Heart right ventricle (tissue), 16 donors: ENCODE measurements around the gene PDZD2. TPM values are rescaled to one million over a fixed set of nuclear protein-coding genes. Genes with fewer than 3 reads are reported as not detected.
A peak's percentile ranks its signal among the peaks of the same experiment; 100 is the strongest.

ENCODE experiments used
- ATAC-seq, 8 donors: fragments of 200-7000 bp; cut with Tn5 transposase; one replicate each; pipeline ENCODE4 v1.9.1; 2020; ENCODE audit warnings: mild to moderate bottlenecking in 8 of 8, moderate library complexity in 8 of 8, moderate number of reproducible peaks in 1 of 8
- DNase-seq, 2 donors: peaks; one replicate each; pipeline ENCODE4 v3.0.0-alpha.2; 2020
- H3K27ac ChIP-seq, 10 donors: fragments of 200-600 bp; sonication (generic) in 2 of 10; one replicate each; pipeline versions ENCODE4 v1.5.0 to v1.8.0; 2020 to 2022; ENCODE audit warnings: mild to moderate bottlenecking in 3 of 10
- H3K27me3 ChIP-seq, 7 donors: fragments of 200-600 bp; one replicate each; pipeline ENCODE4 v1.8.0; 2021 to 2022; ENCODE audit warnings: mild to moderate bottlenecking in 2 of 7
- H3K36me3 ChIP-seq, 9 donors: fragments of 200-600 bp; sonication (generic) in 1 of 9; one replicate each; pipeline versions ENCODE4 v1.5.0 to v1.8.0; 2020 to 2022; ENCODE audit warnings: mild to moderate bottlenecking in 2 of 9
- H3K4me1 ChIP-seq, 9 donors: fragments of 200-600 bp; sonication (generic) in 1 of 9; one replicate each; pipeline versions ENCODE4 v1.5.0 to v1.8.0; 2020 to 2022; ENCODE audit warnings: mild to moderate bottlenecking in 4 of 9
- H3K4me3 ChIP-seq, 10 donors: fragments of 200-600 bp; sonication (generic) in 2 of 10; one replicate each; pipeline versions ENCODE4 v1.5.0 to v1.8.0; 2020 to 2022; ENCODE audit warnings: mild to moderate bottlenecking in 7 of 10, moderate library complexity in 2 of 10
- H3K9me3 ChIP-seq, 11 donors: fragments of 200-600 bp in 10 of 11; sonication (generic) in 2 of 11; one replicate each; pipeline versions ENCODE4 v1.5.0 to v1.8.0; 2013 to 2022; ENCODE audit warnings: mild to moderate bottlenecking in 2 of 11, control low read depth in 1 of 11, moderate library complexity in 1 of 11
- WGBS, 2 donors: extraction: QIAGEN DNeasy Blood & Tissue Kit; methylation state at CpG; one replicate each; pipeline ENCODE4 v1.1.7; 2013; ENCODE audit warnings: inconsistent platforms in 1 of 2; 5-methylcytosine and 5-hydroxymethylcytosine counted together
- intact Hi-C, 10 donors: fragments of 100-400 bp; cut with DNase I; formaldehyde crosslinking; loops; one replicate each; pipeline versions ENCODE4 v1.11.1 to v1.14.2; 2022
- polyA plus RNA-seq, 2 donors: library from polyadenylated mRNA; stranded (reverse); fragments of 200-250 nt; gene quantifications; one replicate each; pipeline ENCODE4 v1.2.3, GENCODE V29; 2013
- total RNA-seq, 10 donors: library from RNA; stranded (reverse); fragmentation: NEBNext Ultra II Directional in 3 of 10; extraction: Animal tissue kit (Norgen Biotek cat#: 25700) in 3 of 10; gene quantifications; one replicate each; pipeline versions ENCODE4 v1.2.1 to v1.2.4, GENCODE V29; 2021 to 2023
- TF ChIP-seq, protein P1 (sequence below), 9 donors: fragments of 200-600 bp; sonication (generic) in 2 of 9; IDR thresholded peaks; one replicate each; pipeline versions ENCODE4 v1.5.0 to v1.8.0; 2021 to 2022; ENCODE audit warnings: antibody characterized with exemption in 9 of 9, mild to moderate bottlenecking in 5 of 9, moderate library complexity in 1 of 9
- donor health status: Arrhythmogenic right ventricular cardiomyopathy.
- donor health status: ischemic (EF 13 %, LVEDD 7.1; RV severe dilation, severe dysfunction).
- donor health status: healthy with polysubstance abuse.
- donor health status: DM: no; HTN: yes; CAD: no.
- donor health status: DM: no; HTN: no; CAD: no.
- donor health status: ischemic (EF 25% LVEDD 6.9; RV normal size, moderate dysfunction).
- donor health status: ischemic (EF 25% LVEDD 5.7; RV mildly dilated, moderate dysfunction).
- donor health status: healthy.
- donor health status: DM: yes; HTN: yes; CAD: no.
- donor health status: Ischemic cardiomyopathy.
- donor health status: ischemic (EF 35%, LVEDD 5.7; RV mildly dilated, moderate dysfunction).
- donor health status: nonischemic (EF 11% LVEDD 7.7; RV severe dilation, severe dysfunction).
- donor health status: DM: yes; HTN: yes; CAD: no.
- donor health status: PGD.
- donor health status: ischemic (EF 29% LVEDD 5.4; RV normal size, mild dysfunction).
- donor health status: nonischemic (EF 23%, LVEDD 6.1; RV moderate dilation, normal function).

Gene PDZD2
- total and polyA plus RNA-seq, 12 donors = 9.0 to 117 (median 82.5) TPM

DNA sequence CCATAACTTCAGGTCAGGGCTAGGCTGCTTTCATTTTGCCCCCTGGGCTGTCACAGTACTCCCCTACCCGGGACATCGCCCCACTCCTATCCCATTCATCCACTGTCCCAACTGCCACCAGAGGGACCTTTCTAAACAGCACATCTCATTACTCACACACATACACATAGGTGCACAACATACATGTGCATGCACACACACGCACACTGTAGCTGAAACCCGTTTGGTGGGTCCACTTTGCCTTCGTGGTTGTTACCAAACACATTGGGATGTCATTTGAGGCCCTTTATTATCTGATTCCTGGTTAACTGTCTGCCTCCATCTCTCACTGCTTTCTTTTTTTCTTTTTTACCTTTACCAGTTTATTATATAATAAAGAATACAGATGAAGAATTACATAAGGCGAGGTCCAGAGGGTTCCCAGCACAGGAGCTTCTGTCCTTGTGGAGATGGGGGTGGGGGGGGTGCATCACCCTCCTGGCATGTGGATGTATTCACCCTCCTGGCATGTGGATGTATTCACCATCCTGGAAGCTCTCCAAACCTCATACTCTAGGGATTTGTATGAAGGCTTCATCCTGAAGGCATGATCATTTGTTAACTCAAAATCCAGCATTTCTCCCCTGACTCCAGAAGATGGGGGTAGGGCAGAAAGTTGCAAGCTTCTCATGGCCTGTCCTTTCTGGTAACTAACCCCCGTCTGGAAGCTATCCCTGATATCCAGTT lies 349.2 kb downstream of the PDZD2 start:
- Histone ChIP-seq H3K27me3 (no peaks in the 10 kb centered on the region), H3K36me3 (peaks cover 0 to 8% (median 0%) of the 10 kb centered on the region in 9 donors), H3K9me3 (no peaks in the 10 kb centered on the region), H3K4me3 (no peak overlapping the region), H3K27ac (no peak overlapping the region), H3K4me1 (peaks cover 9 to 55% (median 30%) of the 10 kb centered on the region in 9 donors)
- TF ChIP-seq, protein P1, sequence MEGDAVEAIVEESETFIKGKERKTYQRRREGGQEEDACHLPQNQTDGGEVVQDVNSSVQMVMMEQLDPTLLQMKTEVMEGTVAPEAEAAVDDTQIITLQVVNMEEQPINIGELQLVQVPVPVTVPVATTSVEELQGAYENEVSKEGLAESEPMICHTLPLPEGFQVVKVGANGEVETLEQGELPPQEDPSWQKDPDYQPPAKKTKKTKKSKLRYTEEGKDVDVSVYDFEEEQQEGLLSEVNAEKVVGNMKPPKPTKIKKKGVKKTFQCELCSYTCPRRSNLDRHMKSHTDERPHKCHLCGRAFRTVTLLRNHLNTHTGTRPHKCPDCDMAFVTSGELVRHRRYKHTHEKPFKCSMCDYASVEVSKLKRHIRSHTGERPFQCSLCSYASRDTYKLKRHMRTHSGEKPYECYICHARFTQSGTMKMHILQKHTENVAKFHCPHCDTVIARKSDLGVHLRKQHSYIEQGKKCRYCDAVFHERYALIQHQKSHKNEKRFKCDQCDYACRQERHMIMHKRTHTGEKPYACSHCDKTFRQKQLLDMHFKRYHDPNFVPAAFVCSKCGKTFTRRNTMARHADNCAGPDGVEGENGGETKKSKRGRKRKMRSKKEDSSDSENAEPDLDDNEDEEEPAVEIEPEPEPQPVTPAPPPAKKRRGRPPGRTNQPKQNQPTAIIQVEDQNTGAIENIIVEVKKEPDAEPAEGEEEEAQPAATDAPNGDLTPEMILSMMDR (IDR thresholded peaks at IDR 0.05) = no peak
- peak in 3 of 8 donors; percentile 18 to 81 (median 48) for ATAC-seq
- intact Hi-C loops = no loop called here
- no peak for DNase-seq
- 90 to 96% methylated on average over 7 of the region's 7 CpGs for WGBS, 2 donors

DNA sequence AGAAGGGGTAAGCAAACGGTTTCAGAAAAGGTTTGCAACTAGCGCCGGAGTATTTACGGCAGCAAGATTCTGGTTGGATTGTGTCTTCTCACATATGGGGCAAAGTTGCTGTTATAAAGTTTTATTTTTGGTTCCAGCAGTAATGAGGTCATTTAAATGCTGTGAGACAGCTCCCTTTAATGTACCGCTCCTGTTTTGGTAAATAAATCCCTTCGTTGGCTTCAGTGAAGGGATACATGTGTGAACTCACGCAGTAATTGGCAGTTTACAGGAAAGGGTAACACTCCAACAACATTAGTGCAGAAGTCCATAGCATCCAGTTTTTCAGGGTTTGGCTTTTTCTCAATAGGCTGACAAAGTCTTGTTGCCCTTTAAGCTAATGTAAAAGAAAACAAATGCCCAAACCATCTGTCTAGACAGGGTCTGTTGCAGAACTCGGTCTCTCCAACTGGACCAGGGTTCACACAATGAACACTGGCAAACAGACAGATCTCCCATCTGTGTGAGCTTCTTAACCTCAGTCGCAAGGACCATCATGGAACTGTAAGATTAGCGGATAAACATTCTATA lies 351.2 kb downstream of the PDZD2 start:
- H3K9me3 ChIP-seq = no peaks in the 10 kb centered on the region

DNA sequence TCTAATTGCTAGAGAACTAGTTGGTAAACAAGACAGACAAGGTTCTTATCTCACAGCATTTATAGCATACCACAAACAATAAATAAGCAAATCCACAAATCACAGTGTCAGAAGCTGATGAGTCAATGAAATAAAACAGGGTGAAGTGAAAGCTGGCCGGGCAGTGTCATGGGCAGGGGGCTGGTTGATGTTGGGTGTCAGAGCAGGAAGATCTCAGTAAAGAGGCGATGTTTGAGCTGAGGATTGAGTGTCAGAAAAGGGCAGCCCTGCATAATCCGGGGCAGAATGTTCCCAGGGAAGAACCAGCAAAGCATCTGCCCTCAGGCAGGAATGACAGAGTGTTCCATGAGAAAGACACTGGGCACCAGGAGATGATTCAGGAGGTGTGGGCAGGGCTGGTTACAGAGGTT lies 351.8 kb downstream of the PDZD2 start:
- no peaks in the 10 kb centered on the region for H3K27me3 ChIP-seq
- TF ChIP-seq, protein P1 (IDR thresholded peaks at IDR 0.05) = no peak
- H3K4me3 ChIP-seq = no peak overlapping the region
- intact Hi-C loops = no loop called here
- no peaks in the 10 kb centered on the region for H3K9me3 ChIP-seq
- H3K4me1 ChIP-seq = peaks cover 6 to 55% (median 28%) of the 10 kb centered on the region in 9 donors
- ATAC-seq (peak in 3 of 8 donors; percentile 26 to 38 (median 31)), DNase-seq (no peak)
- WGBS, 2 donors = 73 to 83% methylated on average over 3 of the region's 3 CpGs
- peaks cover 0 to 13% (median 0%) of the 10 kb centered on the region in 9 donors for H3K36me3 ChIP-seq
- H3K27ac ChIP-seq = no peak overlapping the region

More for the DNA sequence above, 351.2 kb downstream of the PDZD2 start:
- ATAC-seq (peak in 3 of 8 donors; percentile 15 to 25 (median 19)), DNase-seq (no peak)
- WGBS, 2 donors = 80 to 82% methylated on average over 10 of the region's 10 CpGs
- Histone ChIP-seq H3K27ac (no peak overlapping the region), H3K27me3 (no peaks in the 10 kb centered on the region), H3K4me1 (peaks cover 6 to 54% (median 28%) of the 10 kb centered on the region in 9 donors), H3K4me3 (no peak overlapping the region), H3K36me3 (peaks cover 0 to 8% (median 0%) of the 10 kb centered on the region in 9 donors)
- TF ChIP-seq, protein P1 (IDR thresholded peaks at IDR 0.05) = no peak
- intact Hi-C loops = no loop called here

DNA sequence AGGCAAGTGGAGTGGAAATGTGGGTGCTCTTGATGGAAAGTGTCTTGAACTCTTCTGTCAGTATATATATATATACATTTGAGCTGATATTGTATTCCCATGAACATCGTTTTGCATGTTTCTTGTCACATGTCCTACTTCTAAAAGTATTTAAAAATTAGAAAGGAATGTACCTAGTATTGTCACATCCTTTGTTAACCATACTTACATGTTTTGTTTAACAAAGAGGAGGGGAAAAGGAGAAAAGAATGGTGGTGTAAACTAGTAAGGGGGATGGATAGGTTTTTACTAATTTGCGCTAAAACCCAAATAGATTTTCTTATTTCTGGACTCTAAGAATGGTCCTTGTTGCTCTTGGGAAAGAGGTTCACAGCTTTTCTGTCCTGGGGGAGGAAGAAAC lies 353.4 kb downstream of the PDZD2 start:
- Histone ChIP-seq H3K36me3 (peaks cover 0 to 17% (median 0%) of the 10 kb centered on the region in 9 donors), H3K27me3 (no peaks in the 10 kb centered on the region), H3K27ac (no peak overlapping the region), H3K4me1 (peaks cover 6 to 55% (median 28%) of the 10 kb centered on the region in 9 donors), H3K4me3 (no peak overlapping the region), H3K9me3 (no peaks in the 10 kb centered on the region)
- DNase-seq = no peak
- ATAC-seq = no peak
- TF ChIP-seq, protein P1 (IDR thresholded peaks at IDR 0.05) = no peak
- intact Hi-C loops = no loop called here
- 95 to 97% methylated on average over 2 of the region's 2 CpGs for WGBS, 2 donors
